GM19397 (cell line): ENCODE data around the gene ZNF718.
"Not testable (repeated sequence)": the region's sequence is repeated elsewhere in the genome, so short reads cannot be mapped to it uniquely, and the experiment has no call there.

Experiments
- ATAC-seq: cut with Tn5 transposase; IDR thresholded peaks from one replicate; pipeline ENCODE4 v1.9.1; 2021; ENCODE audit warnings: mild to moderate bottlenecking, moderate library complexity; ENCODE audit not compliant: unreplicated experiment

The ZNF718 gene

GRCh38 chr4:124275-125081, at the start of gene ZNF718:
Gene ZNF718 (plus strand): TSS chr4:124501. CDS start chr4:124671, 170 bp downstream.
- ATAC-seq = peak; percentile 96

GRCh38 chr4:85951-86350, 38.4 kb upstream of the ZNF718 start:
- ATAC-seq = no peak

GRCh38 chr4:86559-87324, 37.6 kb upstream of the ZNF718 start:
- ATAC-seq = not testable (repeated sequence)

- no peak for ATAC-seq
Measured at GRCh38 chr4:98386-98785, 25.9 kb upstream of the ZNF718 start.

GRCh38 chr4:99863-100262, 24.4 kb upstream of the ZNF718 start:
- no peak for ATAC-seq

GRCh38 chr4:107083-107443, 17.2 kb upstream of the ZNF718 start:
- ATAC-seq = no peak

- ATAC-seq = no peak
Measured at GRCh38 chr4:107444-108429, 16.6 kb upstream of the ZNF718 start.

- ATAC-seq = no peak
Measured at GRCh38 chr4:112771-113170, 11.5 kb upstream of the ZNF718 start.

GRCh38 chr4:113732-114131, 10.6 kb upstream of the ZNF718 start:
- ATAC-seq = no peak

- ATAC-seq = no peak
Measured at GRCh38 chr4:114149-114548, 10.2 kb upstream of the ZNF718 start.

- ATAC-seq = no peak
Measured at GRCh38 chr4:116499-116898, 7.8 kb upstream of the ZNF718 start.

GRCh38 chr4:120616-121015, 3.7 kb upstream of the ZNF718 start:
- no peak for ATAC-seq

GRCh38 chr4:121408-122084, 2.8 kb upstream of the ZNF718 start:
- ATAC-seq = no peak

- not testable (repeated sequence) for ATAC-seq
Measured at GRCh38 chr4:123922-124274, 403 bp upstream of the ZNF718 start.

GRCh38 chr4:125091-125771, 930 bp downstream of the ZNF718 start:
- peak; percentile 11 for ATAC-seq

- ATAC-seq = no peak
Measured at GRCh38 chr4:125833-126232, 1.5 kb downstream of the ZNF718 start.

GRCh38 chr4:132483-132882, 8.2 kb downstream of the ZNF718 start:
- no peak for ATAC-seq

- no peak for ATAC-seq
Measured at GRCh38 chr4:138935-139334, 14.6 kb downstream of the ZNF718 start.

GRCh38 chr4:139691-140090, 15.4 kb downstream of the ZNF718 start:
- ATAC-seq = no peak

GRCh38 chr4:146621-147020, 22.3 kb downstream of the ZNF718 start:
- no peak for ATAC-seq
